Activated T-helper 1 cell treated with anti-CD3 and anti-CD28 coated beads, Interleukin-12 subunit alpha, Interleukin-12 subunit beta, Interleukin-2, Interleukin-4 antibody, amounts not matched to agents 30 ng/mL and 10 ng/mL and 1 ng/mL, durations not matched to agents 14 hours and 24 hours and 36 hours (primary cell): ENCODE data around the gene THEM5. TPM values are rescaled to one million over a fixed set of nuclear protein-coding genes. Genes with fewer than 3 reads are reported as not detected.
"Not testable (repeated sequence)": the region's sequence is repeated elsewhere in the genome, so short reads cannot be mapped to it uniquely, and the experiment has no call there.

Experiments
- DNase-seq: peaks from one replicate; pipeline ENCODE4 v3.0.0; 2021; ENCODE audit warnings: low spot score
- H3K27ac Mint-ChIP-seq: one replicate; pipeline ENCODE4 v1.8.0; 2021; ENCODE audit warnings: mild to moderate bottlenecking, mixed read lengths
- H3K27me3 Mint-ChIP-seq: one replicate; pipeline ENCODE4 v1.8.0; 2022; ENCODE audit warnings: mild to moderate bottlenecking, moderate library complexity, mixed read lengths; ENCODE audit not compliant: insufficient read depth
- H3K36me3 Mint-ChIP-seq: one replicate; pipeline ENCODE4 v1.8.0; 2021; ENCODE audit warnings: low read depth, mixed read lengths
- H3K4me1 Mint-ChIP-seq: one replicate; pipeline ENCODE4 v1.8.0; 2021; ENCODE audit warnings: low read depth, mixed read lengths
- H3K4me3 Mint-ChIP-seq: one replicate; pipeline ENCODE4 v1.8.0; 2021; ENCODE audit warnings: mild to moderate bottlenecking, moderate library complexity, mixed read lengths
- H3K9me3 Mint-ChIP-seq: one replicate; pipeline ENCODE4 v1.8.0; 2021; ENCODE audit warnings: mixed read lengths
- intact Hi-C: fragments of 100-400 bp; cut with micrococcal nuclease; formaldehyde crosslinking; loops from one replicate; pipeline ENCODE4 v1.15.1; 2024
- total RNA-seq: library from RNA; stranded (reverse); gene quantifications from 2 replicates; pipeline ENCODE4 v1.2.3, GENCODE V29; 2022

The THEM5 gene
- not detected in 2 replicates for total RNA-seq

GRCh38 chr1:151853411-151853943 is at the start of gene THEM5:
TSS of gene THEM5 (minus strand) at chr1:151853712. CDS start at chr1:151853565, 147 bp downstream.
- no peak within 1 kb of the TSS for H3K4me3 Mint-ChIP-seq
- no peaks in the 10 kb centered on the region for H3K9me3 Mint-ChIP-seq
- no peaks in the 10 kb centered on the region for H3K4me1 Mint-ChIP-seq
- intact Hi-C loops: no loop called here
- DNase-seq: no peak
- H3K36me3 Mint-ChIP-seq: peaks cover 2% of the 10 kb centered on the region
- no peak within 1 kb of the TSS for H3K27ac Mint-ChIP-seq
- H3K27me3 Mint-ChIP-seq: no peaks in the 10 kb centered on the region

- Mint-ChIP-seq H3K4me1 (peaks cover 61% of the 10 kb centered on the region), H3K27ac (no peak overlapping the region), H3K4me3 (no peak overlapping the region), H3K36me3 (peaks cover 66% of the 10 kb centered on the region), H3K27me3 (no peaks in the 10 kb centered on the region), H3K9me3 (peaks cover 60% of the 10 kb centered on the region)
- intact Hi-C loops: no loop called here
- no peak for DNase-seq
These were observed 49.3 kb upstream of the THEM5 start for GRCh38 chr1:151902858-151903257.

- intact Hi-C loops, DNase-seq, H3K4me3 Mint-ChIP-seq, H3K27ac Mint-ChIP-seq, H3K27me3 Mint-ChIP-seq: not testable (repeated sequence)
- Mint-ChIP-seq H3K36me3 (peaks cover 51% of the 10 kb centered on the region), H3K4me1 (peaks cover 69% of the 10 kb centered on the region), H3K9me3 (peaks cover 50% of the 10 kb centered on the region)
These were observed 47.3 kb upstream of the THEM5 start for GRCh38 chr1:151900804-151901203.

GRCh38 chr1:151898519-151898991 is 45.0 kb upstream of the THEM5 start:
- intact Hi-C loops: loop anchor here (1.0 kb wide), 1 partner anchor 11 kb away; the partner anchor contains the start of gene THEM4
- H3K27ac Mint-ChIP-seq: peak overlapping the region; percentile 63
- peak; percentile 56 for DNase-seq
- peaks cover 47% of the 10 kb centered on the region for H3K4me1 Mint-ChIP-seq
- peak overlapping the region; percentile 60 for H3K4me3 Mint-ChIP-seq
- peaks cover 32% of the 10 kb centered on the region for H3K9me3 Mint-ChIP-seq
- H3K27me3 Mint-ChIP-seq: no peaks in the 10 kb centered on the region
- peaks cover 40% of the 10 kb centered on the region for H3K36me3 Mint-ChIP-seq

- peak overlapping the region; percentile 63 for H3K27ac Mint-ChIP-seq
- H3K4me3 Mint-ChIP-seq: peak overlapping the region; percentile 60
- peaks cover 48% of the 10 kb centered on the region for H3K4me1 Mint-ChIP-seq
- peaks cover 42% of the 10 kb centered on the region for H3K36me3 Mint-ChIP-seq
- no peaks in the 10 kb centered on the region for H3K27me3 Mint-ChIP-seq
- H3K9me3 Mint-ChIP-seq: peaks cover 29% of the 10 kb centered on the region
- intact Hi-C loops: loop anchor here (1.0 kb wide), 1 partner anchor 11 kb away; the partner anchor contains the start of gene THEM4
- no peak for DNase-seq
These were observed 44.5 kb upstream of the THEM5 start for GRCh38 chr1:151897991-151898431.

GRCh38 chr1:151893176-151893924 is 39.8 kb upstream of the THEM5 start:
- H3K27ac Mint-ChIP-seq: no peak overlapping the region
- intact Hi-C loops: no loop called here
- DNase-seq: no peak
- H3K27me3 Mint-ChIP-seq: no peaks in the 10 kb centered on the region
- no peaks in the 10 kb centered on the region for H3K9me3 Mint-ChIP-seq
- peaks cover 51% of the 10 kb centered on the region for H3K4me1 Mint-ChIP-seq
- H3K36me3 Mint-ChIP-seq: peaks cover 37% of the 10 kb centered on the region
- H3K4me3 Mint-ChIP-seq: no peak overlapping the region

GRCh38 chr1:151892190-151892589 is 38.7 kb upstream of the THEM5 start:
- no peak for DNase-seq
- Mint-ChIP-seq H3K4me3 (no peak overlapping the region), H3K27ac (peak overlapping the region; percentile 18), H3K4me1 (peaks cover 40% of the 10 kb centered on the region), H3K27me3 (no peaks in the 10 kb centered on the region), H3K9me3 (no peaks in the 10 kb centered on the region), H3K36me3 (peaks cover 42% of the 10 kb centered on the region)
- intact Hi-C loops: no loop called here

GRCh38 chr1:151891512-151891911 is 38.0 kb upstream of the THEM5 start:
- intact Hi-C loops: no loop called here
- H3K27ac Mint-ChIP-seq: peak overlapping the region; percentile 72
- no peaks in the 10 kb centered on the region for H3K9me3 Mint-ChIP-seq
- DNase-seq: no peak
- H3K27me3 Mint-ChIP-seq: no peaks in the 10 kb centered on the region
- peaks cover 48% of the 10 kb centered on the region for H3K36me3 Mint-ChIP-seq
- H3K4me1 Mint-ChIP-seq: peaks cover 33% of the 10 kb centered on the region
- H3K4me3 Mint-ChIP-seq: no peak overlapping the region

GRCh38 chr1:151888972-151889570 is 35.6 kb upstream of the THEM5 start:
- H3K4me3 Mint-ChIP-seq: no peak overlapping the region
- peaks cover 43% of the 10 kb centered on the region for H3K36me3 Mint-ChIP-seq
- DNase-seq: no peak
- peaks cover 30% of the 10 kb centered on the region for H3K4me1 Mint-ChIP-seq
- H3K27me3 Mint-ChIP-seq: no peaks in the 10 kb centered on the region
- intact Hi-C loops: loop anchor here (1.0 to 2.0 kb wide), 3 partner anchors 46 to 112 kb away; no protein-coding TSS in a partner anchor
- H3K27ac Mint-ChIP-seq: no peak overlapping the region
- no peaks in the 10 kb centered on the region for H3K9me3 Mint-ChIP-seq

- no peaks in the 10 kb centered on the region for H3K9me3 Mint-ChIP-seq
- H3K4me3 Mint-ChIP-seq: no peak overlapping the region
- peaks cover 32% of the 10 kb centered on the region for H3K36me3 Mint-ChIP-seq
- H3K27ac Mint-ChIP-seq: no peak overlapping the region
- intact Hi-C loops: no loop called here
- DNase-seq: no peak
- H3K27me3 Mint-ChIP-seq: no peaks in the 10 kb centered on the region
- peaks cover 19% of the 10 kb centered on the region for H3K4me1 Mint-ChIP-seq
These were observed 33.5 kb upstream of the THEM5 start for GRCh38 chr1:151887028-151887427.

GRCh38 chr1:151885479-151885878 is 32.0 kb upstream of the THEM5 start:
- intact Hi-C loops: no loop called here
- H3K9me3 Mint-ChIP-seq: no peaks in the 10 kb centered on the region
- no peak overlapping the region for H3K4me3 Mint-ChIP-seq
- H3K27ac Mint-ChIP-seq: no peak overlapping the region
- peaks cover 5% of the 10 kb centered on the region for H3K4me1 Mint-ChIP-seq
- DNase-seq: no peak
- peaks cover 23% of the 10 kb centered on the region for H3K36me3 Mint-ChIP-seq
- H3K27me3 Mint-ChIP-seq: no peaks in the 10 kb centered on the region

- H3K4me3 Mint-ChIP-seq, intact Hi-C loops, H3K9me3 Mint-ChIP-seq, H3K4me1 Mint-ChIP-seq, H3K27me3 Mint-ChIP-seq, H3K27ac Mint-ChIP-seq, DNase-seq: not testable (repeated sequence)
- H3K36me3 Mint-ChIP-seq: peaks cover 23% of the 10 kb centered on the region
These were observed 31.4 kb upstream of the THEM5 start for GRCh38 chr1:151884879-151885278.

GRCh38 chr1:151884445-151884844 is 30.9 kb upstream of the THEM5 start:
- intact Hi-C loops, H3K9me3 Mint-ChIP-seq, H3K4me1 Mint-ChIP-seq, H3K4me3 Mint-ChIP-seq, H3K27me3 Mint-ChIP-seq, DNase-seq, H3K27ac Mint-ChIP-seq: not testable (repeated sequence)
- peaks cover 23% of the 10 kb centered on the region for H3K36me3 Mint-ChIP-seq
